ENCODE results near the gene ZNF423. TPM values are rescaled to one million over a fixed set of nuclear protein-coding genes. Genes with fewer than 3 reads are reported as not detected.

The ZNF423 gene
- total and polyA plus RNA-seq, 2 of the 13 experiments (the other 11 are each of a cell fraction or from before 2014, with no cell fraction given) = 0.07 to 0.31 TPM

DNA sequence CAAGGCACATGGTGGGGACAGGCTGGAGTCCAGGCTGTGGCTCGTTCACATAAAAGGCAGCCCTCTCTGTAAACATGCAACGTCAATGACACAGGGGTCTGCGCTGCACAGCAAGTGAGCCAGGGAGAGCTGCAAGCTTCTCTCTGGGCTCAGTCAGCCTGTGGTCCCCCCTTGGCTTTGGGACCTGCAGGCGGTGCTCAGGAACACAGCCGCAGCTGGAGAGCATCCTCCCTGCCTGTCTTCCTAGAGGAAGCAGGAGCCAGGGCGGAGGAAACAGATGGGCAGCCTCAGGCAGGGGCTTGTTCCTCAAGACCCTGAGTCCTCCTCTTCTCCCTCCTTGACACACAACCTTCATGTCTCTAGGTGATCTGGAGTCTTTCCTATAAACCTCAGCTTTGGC, 254.3 kb downstream of the ZNF423 start:
- intact Hi-C loops (cut with micrococcal nuclease; ENCODE audit: unreplicated experiment) (no loop called here), in situ Hi-C loops (cut with HindIII; ENCODE audit: extremely low pct_ligation_motif_present, low pct_unique_long_range_greater_than_20kb) (no loop called here)
- Histone ChIP-seq H3K4me2 (ENCODE audit: low read depth, low read length) (no peak overlapping the region), H3K9me3 (ENCODE audit: low read length) (no peaks in the 10 kb centered on the region), H3K4me3 (replicated peaks in 1 of 3; ENCODE audit: insufficient read depth in 1 of 3, low read depth in 2 of 3, low read length in 3 of 3) (no peak overlapping the region), H3K4me1 (ENCODE audit: insufficient read depth, low read length) (no peaks in the 10 kb centered on the region), H4K20me1 (ENCODE audit: insufficient read depth, low read length) (no peaks in the 10 kb centered on the region), H3K27ac (ENCODE audit: extremely low read length, insufficient read depth, low read length) (no peak overlapping the region), H3K9ac (ENCODE audit: insufficient read depth, low read depth, low read length) (no peak overlapping the region), H2AFZ (ENCODE audit: low read length) (no peak overlapping the region), H3K36me3 (replicated peaks in 1 of 2; ENCODE audit: control insufficient read depth in 1 of 2, insufficient read depth in 2 of 2, low read length in 2 of 2) (no peaks in the 10 kb centered on the region), H3K27me3 (ENCODE audit: control insufficient read depth in 1 of 2, insufficient read depth in 2 of 2, low read length in 2 of 2) (peaks cover 2 to 42% of the 10 kb centered on the region in 2 experiments; a peak in 3 of 5 replicates), H3K79me2 (ENCODE audit: insufficient read depth, low read length) (no peaks in the 10 kb centered on the region)
- WGBS (ENCODE audit: low lambda C conversion rate) = 60% methylated on average over 1 of the region's 6 CpGs
- no TSS peak for BruUV-seq (replicated peaks)
- FAIRE-seq = no peak
- POLR2A ChIA-PET = no interaction called here
- CTCF ChIA-PET (ENCODE audit: low intra/inter-chr PET ratio, low total read pairs) = no interaction called here
- no peak for DNase-seq (ENCODE audit: low spot score)
- peak; percentile 24; the same call in 1 of the 3 replicates for ATAC-seq
- TF ChIP-seq FOXA1 (IDR thresholded peaks at IDR 0.05) (no peak), FOXA1 (CRISPR knock-in tag; IDR thresholded peaks at IDR 0.05) (0 out of 2 replicates have a peak, but pooled peaks have one; percentile 31), CREM (IDR thresholded peaks at IDR 0.05) (no peak), CREM (CRISPR knock-in tag; IDR thresholded peaks at IDR 0.05) (no peak)

DNA sequence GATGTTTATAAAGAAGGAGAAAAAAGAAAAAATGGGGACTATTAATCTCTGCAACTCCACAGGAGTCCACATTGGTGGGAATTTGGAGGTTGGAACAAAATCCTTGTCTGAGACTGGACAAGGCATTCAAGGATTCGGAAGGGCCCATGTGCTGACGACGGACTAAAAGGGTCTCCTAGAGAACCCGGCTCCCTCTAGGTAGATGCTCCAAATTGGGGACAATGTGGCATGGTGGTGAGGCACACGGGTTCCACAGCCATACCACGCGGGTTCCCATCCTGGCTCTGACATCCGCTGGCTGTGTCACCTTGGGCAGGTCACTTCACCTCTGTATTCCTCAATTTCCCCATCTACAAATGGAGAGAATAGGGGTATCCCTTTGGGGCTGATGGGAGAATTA, 254.9 kb downstream of the ZNF423 start:
- Histone ChIP-seq H3K27me3 (ENCODE audit: control insufficient read depth in 1 of 2, insufficient read depth in 2 of 2, low read length in 2 of 2) (peaks cover 2 to 39% of the 10 kb centered on the region in 2 experiments; a peak in 3 of 5 replicates), H4K20me1 (ENCODE audit: insufficient read depth, low read length) (no peaks in the 10 kb centered on the region), H3K79me2 (ENCODE audit: insufficient read depth, low read length) (no peaks in the 10 kb centered on the region), H3K27ac (ENCODE audit: extremely low read length, insufficient read depth, low read length) (no peak overlapping the region), H3K4me1 (ENCODE audit: insufficient read depth, low read length) (no peaks in the 10 kb centered on the region), H3K4me3 (replicated peaks in 1 of 3; ENCODE audit: insufficient read depth in 1 of 3, low read depth in 2 of 3, low read length in 3 of 3) (no peak overlapping the region), H3K36me3 (replicated peaks in 1 of 2; ENCODE audit: control insufficient read depth in 1 of 2, insufficient read depth in 2 of 2, low read length in 2 of 2) (no peaks in the 10 kb centered on the region), H3K4me2 (ENCODE audit: low read depth, low read length) (no peak overlapping the region), H3K9ac (ENCODE audit: insufficient read depth, low read depth, low read length) (no peak overlapping the region), H3K9me3 (ENCODE audit: low read length) (no peaks in the 10 kb centered on the region), H2AFZ (ENCODE audit: low read length) (no peak overlapping the region)
- ChIA-PET CTCF (ENCODE audit: low intra/inter-chr PET ratio, low total read pairs) (no interaction called here), POLR2A (no interaction called here)
- intact Hi-C loops (cut with micrococcal nuclease; ENCODE audit: unreplicated experiment) = no loop called here
- no peak for ATAC-seq
- in situ Hi-C loops (cut with HindIII; ENCODE audit: extremely low pct_ligation_motif_present, low pct_unique_long_range_greater_than_20kb) = no loop called here
- DNase-seq (ENCODE audit: low spot score) = no peak
- TF ChIP-seq SMAD1 (CRISPR knock-in tag; IDR thresholded peaks at IDR 0.05; ENCODE audit: borderline replicate concordance, low read depth) (no peak), PAWR (CRISPR knock-in tag; IDR thresholded peaks at IDR 0.05; ENCODE audit: borderline replicate concordance) (no peak), RBM22 (optimal IDR thresholded peaks at IDR 0.05; ENCODE audit: low read length) (no peak), TSC22D2 (CRISPR knock-in tag; IDR thresholded peaks at IDR 0.05; ENCODE audit: borderline replicate concordance) (no peak), ZNF317 (CRISPR knock-in tag; IDR thresholded peaks at IDR 0.05) (no peak)
- TF ChIP-seq, protein P1, sequence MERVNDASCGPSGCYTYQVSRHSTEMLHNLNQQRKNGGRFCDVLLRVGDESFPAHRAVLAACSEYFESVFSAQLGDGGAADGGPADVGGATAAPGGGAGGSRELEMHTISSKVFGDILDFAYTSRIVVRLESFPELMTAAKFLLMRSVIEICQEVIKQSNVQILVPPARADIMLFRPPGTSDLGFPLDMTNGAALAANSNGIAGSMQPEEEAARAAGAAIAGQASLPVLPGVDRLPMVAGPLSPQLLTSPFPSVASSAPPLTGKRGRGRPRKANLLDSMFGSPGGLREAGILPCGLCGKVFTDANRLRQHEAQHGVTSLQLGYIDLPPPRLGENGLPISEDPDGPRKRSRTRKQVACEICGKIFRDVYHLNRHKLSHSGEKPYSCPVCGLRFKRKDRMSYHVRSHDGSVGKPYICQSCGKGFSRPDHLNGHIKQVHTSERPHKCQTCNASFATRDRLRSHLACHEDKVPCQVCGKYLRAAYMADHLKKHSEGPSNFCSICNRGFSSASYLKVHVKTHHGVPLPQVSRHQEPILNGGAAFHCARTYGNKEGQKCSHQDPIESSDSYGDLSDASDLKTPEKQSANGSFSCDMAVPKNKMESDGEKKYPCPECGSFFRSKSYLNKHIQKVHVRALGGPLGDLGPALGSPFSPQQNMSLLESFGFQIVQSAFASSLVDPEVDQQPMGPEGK (CRISPR knock-in tag; IDR thresholded peaks at IDR 0.05) = no peak
- no TSS peak for BruUV-seq (replicated peaks)
- WGBS (ENCODE audit: low lambda C conversion rate) = 52% methylated on average over 8 of the region's 8 CpGs
- FAIRE-seq = no peak

All from HepG2 (cell line).